GM23338 (cell line): ENCODE measurements around the gene THSD4. TPM values are rescaled to one million over a fixed set of nuclear protein-coding genes. Genes with fewer than 3 reads are reported as not detected.
A peak's percentile ranks its signal among the peaks of the same experiment; 100 is the strongest.

ENCODE experiments used
- ATAC-seq: fragments of 200-7000 bp; cut with Tn5 transposase; 3 replicates; pipeline ENCODE4 v1.9.1; 2020
- DNase-seq: peaks from one replicate; pipeline ENCODE4 v3.0.0-alpha.2; 2015; ENCODE audit warnings: low spot score
- H2AFZ ChIP-seq: fragments of 200-600 bp; sonication (generic); 2 replicates; pipeline ENCODE4 v1.8.0; 2016; ENCODE audit warnings: antibody characterized with exemption, mild to moderate bottlenecking, moderate library complexity
- H3F3A ChIP-seq: fragments of 200-600 bp; sonication (generic); replicated peaks from 2 replicates; pipeline ENCODE4 v1.8.0; 2017; ENCODE audit warnings: antibody characterized with exemption, mixed run types, low read depth
- H3K27ac ChIP-seq: fragments of 200-600 bp; sonication (generic); 2 replicates; pipeline ENCODE4 v1.6.1; 2016; ENCODE audit warnings: low read depth
- H3K27me3 ChIP-seq: fragments of 200-600 bp; sonication (generic); 2 replicates; pipeline ENCODE4 v1.8.0; 2016; ENCODE audit warnings: mild to moderate bottlenecking, mixed run types, moderate library complexity; ENCODE audit not compliant: insufficient read depth
- H3K36me3 ChIP-seq: fragments of 200-600 bp; sonication (generic); 2 replicates; pipeline ENCODE4 v1.8.0; 2016; ENCODE audit warnings: mild to moderate bottlenecking; ENCODE audit not compliant: insufficient read depth
- H3K4me1 ChIP-seq: fragments of 200-600 bp; sonication (generic); 2 replicates; pipeline ENCODE4 v1.8.0; 2016; ENCODE audit warnings: mild to moderate bottlenecking, moderate library complexity; ENCODE audit not compliant: insufficient read depth
- H3K4me2 ChIP-seq: fragments of 200-600 bp; sonication (generic); 2 replicates; pipeline ENCODE4 v1.7.1; 2017; ENCODE audit warnings: mixed run types
- H3K4me3 ChIP-seq: fragments of 200-600 bp; sonication (generic); 2 replicates; pipeline ENCODE4 v1.6.1; 2016; ENCODE audit warnings: mixed run types
- H3K79me2 ChIP-seq: fragments of 200-600 bp; sonication (generic); replicated peaks from 2 replicates; pipeline ENCODE4 v1.8.0; 2017; ENCODE audit warnings: mild to moderate bottlenecking; ENCODE audit not compliant: insufficient read depth
- H3K9me2 ChIP-seq: fragments of 200-600 bp; sonication (generic); 2 replicates; pipeline ENCODE4 v1.8.0; 2017; ENCODE audit not compliant: insufficient read depth
- H4K20me1 ChIP-seq: fragments of 200-600 bp; sonication (generic); replicated peaks from 2 replicates; pipeline ENCODE4 v1.8.0; 2017; ENCODE audit warnings: mild to moderate bottlenecking; ENCODE audit not compliant: insufficient read depth
- H3K27ac Mint-ChIP-seq: 2 replicates; pipeline ENCODE4 v1.8.0; 2020; ENCODE audit warnings: inconsistent platforms, mild to moderate bottlenecking, moderate library complexity, mixed read lengths
- H3K27me3 Mint-ChIP-seq: 3 replicates; pipeline ENCODE4 v1.8.0; 2022; ENCODE audit warnings: low read depth, mild to moderate bottlenecking, moderate library complexity, mixed read lengths, inconsistent platforms; ENCODE audit not compliant: insufficient read depth, poor library complexity
- H3K36me3 Mint-ChIP-seq: 3 replicates; pipeline ENCODE4 v1.8.0; 2021; ENCODE audit warnings: low read depth, mild to moderate bottlenecking, inconsistent platforms, moderate library complexity, mixed read lengths
- H3K4me1 Mint-ChIP-seq: 3 replicates; pipeline ENCODE4 v1.8.0; 2020; ENCODE audit warnings: mild to moderate bottlenecking, inconsistent platforms, mixed read lengths
- H3K4me3 Mint-ChIP-seq: 3 replicates; pipeline ENCODE4 v1.8.0; 2021; ENCODE audit warnings: moderate library complexity, mild to moderate bottlenecking, inconsistent platforms, mixed read lengths
- H3K9me3 Mint-ChIP-seq: 3 replicates; pipeline ENCODE4 v1.8.0; 2020; ENCODE audit warnings: moderate library complexity, mild to moderate bottlenecking, inconsistent platforms, mixed read lengths
- CREB1 ChIP-seq: fragments of 250-450 bp; sonication (Bioruptor Pico); IDR thresholded peaks from 2 replicates; pipeline ENCODE4 v1.5.0; 2020; ENCODE audit warnings: low read depth, mild to moderate bottlenecking, moderate library complexity
- CTCF ChIP-seq, 2 experiments: fragments of 200-600 bp in 1 of 2; sonication (generic) in 1 of 2; conservative IDR thresholded peaks; 2 replicates each; pipeline versions ENCODE4 v1.5.1 to v1.6.1; 2016 to 2017; ENCODE audit warnings: antibody characterized with exemption in 2 of 2, low read depth in 2 of 2, mild to moderate bottlenecking in 2 of 2, moderate library complexity in 1 of 2
- STAT1 ChIP-seq: IDR thresholded peaks from one replicate; pipeline ENCODE4 v1.6.1; 2016; ENCODE audit warnings: antibody characterized with exemption; ENCODE audit not compliant: unreplicated experiment
- ZNF331 ChIP-seq: fragments of 250-450 bp; sonication (Bioruptor Pico); IDR thresholded peaks from 2 replicates; pipeline ENCODE4 v1.5.0; 2020; ENCODE audit warnings: low read depth, mild to moderate bottlenecking, moderate library complexity
- polyA plus RNA-seq: library from polyadenylated mRNA; unstranded; fragments of >200 nt; fragmentation: Nextera tagmentation; extraction: Ambion mirVana; gene quantifications from 2 replicates; pipeline ENCODE4 v1.2.1, GENCODE V29; 2016
- total RNA-seq: library from RNA; depleted of rRNA; stranded (reverse); fragments of >200 nt; shearing (Covaris generic); gene quantifications from 2 replicates; pipeline ENCODE4 v1.2.3, GENCODE V29; 2014
- TF ChIP-seq, protein P1 (sequence below): IDR thresholded peaks from 2 replicates; pipeline ENCODE4 v1.6.1; 2016; ENCODE audit warnings: antibody characterized with exemption

The THSD4 gene
- total and polyA plus RNA-seq, 2 experiments from 2014 or later = 2.0 to 7.4 TPM

DNA sequence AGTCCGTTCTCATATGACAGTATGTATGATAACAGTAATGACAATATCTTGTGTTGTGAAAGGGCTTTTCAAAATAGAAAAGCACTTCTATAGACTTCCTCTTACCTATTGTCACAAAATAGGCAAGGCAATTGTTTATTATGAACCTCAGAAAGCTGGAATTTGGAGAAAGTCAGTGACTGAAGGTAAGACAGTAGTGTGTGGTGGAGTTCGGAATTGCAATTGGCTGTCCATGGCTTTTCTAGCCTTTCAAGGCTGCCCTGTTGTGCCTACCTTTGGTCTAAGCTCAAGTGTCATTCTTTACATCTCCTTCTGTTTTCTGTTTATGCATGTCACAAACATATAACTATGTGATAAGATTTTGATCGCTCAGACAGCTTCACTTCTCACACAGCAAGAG is 475.8 kb downstream of the THSD4 start:
- DNase-seq = peak; percentile 58
- Mint-ChIP-seq H3K27ac (no peak overlapping the region), H3K36me3 (peaks cover 7% of the 10 kb centered on the region; the same call in 1 of the 3 replicates), H3K27me3 (peaks cover 2% of the 10 kb centered on the region), H3K4me3 (no peak overlapping the region), H3K4me1 (peaks cover 9% of the 10 kb centered on the region), H3K9me3 (peaks cover 9% of the 10 kb centered on the region; the same call in 1 of the 3 replicates)
- Histone ChIP-seq H3K27ac (no peak overlapping the region), H3K4me1 (no peaks in the 10 kb centered on the region), H4K20me1 (no peaks in the 10 kb centered on the region), H3K79me2 (no peaks in the 10 kb centered on the region), H3K36me3 (no peaks in the 10 kb centered on the region), H3K27me3 (no peaks in the 10 kb centered on the region), H3K4me3 (no peak overlapping the region), H3F3A (no peaks in the 10 kb centered on the region), H3K9me2 (no peaks in the 10 kb centered on the region), H3K4me2 (no peak overlapping the region), H2AFZ (no peak overlapping the region)
- peak; percentile 64 for ATAC-seq
- no peak for TF ChIP-seq CREB1
- TF ChIP-seq CTCF (conservative IDR thresholded peaks at IDR 0.05; ENCODE audit: low read depth in 2 of 2) = peak in 1 of 2 experiments; percentile 30; a peak in 1 of 4 replicates

DNA sequence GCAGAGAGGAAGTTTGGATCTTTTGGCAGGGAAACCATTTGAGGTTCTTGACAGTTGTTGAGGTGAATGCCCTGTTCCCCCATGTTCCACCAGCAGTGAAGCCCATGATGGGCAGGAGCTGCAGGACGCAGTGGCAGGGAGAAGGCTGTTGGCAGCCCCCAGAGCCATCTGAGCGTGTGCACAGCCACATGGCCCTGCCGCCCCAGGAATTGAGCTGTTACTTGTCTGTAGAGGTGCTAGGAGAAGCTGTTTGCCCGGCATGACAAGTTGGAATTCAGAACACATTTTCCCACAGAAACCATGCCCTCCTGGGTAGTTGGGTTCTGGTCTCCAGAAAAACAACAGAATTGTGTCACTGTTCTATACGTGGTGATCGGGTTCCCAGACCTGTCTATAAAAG is 476.9 kb downstream of the THSD4 start:
- Mint-ChIP-seq H3K4me3 (no peak overlapping the region), H3K27me3 (peaks cover 2% of the 10 kb centered on the region), H3K27ac (no peak overlapping the region), H3K4me1 (peaks cover 12% of the 10 kb centered on the region), H3K36me3 (peaks cover 7% of the 10 kb centered on the region; the same call in 1 of the 3 replicates), H3K9me3 (peaks cover 6% of the 10 kb centered on the region; the same call in 1 of the 3 replicates)
- H3K36me3 ChIP-seq = no peaks in the 10 kb centered on the region
- H3K27me3 ChIP-seq = no peaks in the 10 kb centered on the region
- no peak for TF ChIP-seq STAT1
- TF ChIP-seq, protein P1, sequence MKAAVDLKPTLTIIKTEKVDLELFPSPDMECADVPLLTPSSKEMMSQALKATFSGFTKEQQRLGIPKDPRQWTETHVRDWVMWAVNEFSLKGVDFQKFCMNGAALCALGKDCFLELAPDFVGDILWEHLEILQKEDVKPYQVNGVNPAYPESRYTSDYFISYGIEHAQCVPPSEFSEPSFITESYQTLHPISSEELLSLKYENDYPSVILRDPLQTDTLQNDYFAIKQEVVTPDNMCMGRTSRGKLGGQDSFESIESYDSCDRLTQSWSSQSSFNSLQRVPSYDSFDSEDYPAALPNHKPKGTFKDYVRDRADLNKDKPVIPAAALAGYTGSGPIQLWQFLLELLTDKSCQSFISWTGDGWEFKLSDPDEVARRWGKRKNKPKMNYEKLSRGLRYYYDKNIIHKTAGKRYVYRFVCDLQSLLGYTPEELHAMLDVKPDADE = no peak
- TF ChIP-seq ZNF331 = no peak
- TF ChIP-seq CTCF (conservative IDR thresholded peaks at IDR 0.05; ENCODE audit: low read depth in 2 of 2) = no peak
- H3K4me1 ChIP-seq = no peaks in the 10 kb centered on the region
- H3K27ac ChIP-seq = no peak overlapping the region
- no peak overlapping the region for H3K4me3 ChIP-seq
- DNase-seq (no peak), ATAC-seq (no peak)
- H4K20me1 ChIP-seq = no peaks in the 10 kb centered on the region
- H3F3A ChIP-seq = no peaks in the 10 kb centered on the region
- H2AFZ ChIP-seq = no peak overlapping the region
- no peaks in the 10 kb centered on the region for H3K79me2 ChIP-seq
- H3K4me2 ChIP-seq = no peak overlapping the region
- H3K9me2 ChIP-seq = no peaks in the 10 kb centered on the region
